HCT116 (cell line): ENCODE results near the gene TMEM135. TPM values are rescaled to one million over a fixed set of nuclear protein-coding genes. Genes with fewer than 3 reads are reported as not detected.

Experiments used
- ATAC-seq: fragments of 200-7000 bp; cut with Tn5 transposase; 2 replicates; pipeline ENCODE4 v1.9.1; 2020; ENCODE audit warnings: mild to moderate bottlenecking, moderate library complexity
- BruUV-seq: library from RNA; stranded (reverse); fragments of 400-500 nt; replicated peaks from 2 replicates; lab custom pipeline; 2021; lab: Mats Ljungman, UMichigan
- CTCF ChIA-PET: fragments of 300-600 bp; sonication (Branson Sonifier 250); formaldehyde crosslinking; loops from one replicate; lab custom pipeline; 2021; ENCODE audit warnings: antibody characterized with exemption; lab: Charles Lee
- POLR2A ChIA-PET: fragments of 300-600, 350-600 bp; sonication (Branson Sonifier 250); formaldehyde crosslinking; loops from one replicate; lab custom pipeline; 2021; ENCODE audit warnings: antibody characterized with exemption; lab: Charles Lee
- RAD21 ChIA-PET, 2 experiments: fragments of 300-600 bp; sonication (Branson Sonifier 250); formaldehyde crosslinking; loops; one replicate each; lab custom pipeline; 2023; ENCODE audit warnings: low total read pairs in 2 of 2; ENCODE audit not compliant: uncharacterized antibody in 2 of 2, unreplicated experiment in 2 of 2, low non-redundant PET in 1 of 2; lab: Charles Lee
- DNase-seq: peaks from one replicate; pipeline ENCODE4 v3.0.0-alpha.2; 2010; ENCODE audit warnings: low read depth, low spot score
- H2AFZ ChIP-seq: fragments of 200-600 bp; shearing (Covaris generic), sonication (generic); 2 replicates; pipeline ENCODE4 v1.6.1; 2017; ENCODE audit warnings: low read depth, mixed run types, mixed read lengths, antibody characterized with exemption, low read length; ENCODE audit not compliant: poor library complexity, severe bottlenecking
- H3K27ac ChIP-seq: 2 replicates; pipeline ENCODE4 v1.5.1; 2012; ENCODE audit warnings: low read depth, low read length
- H3K27me3 ChIP-seq: fragments of 200-600 bp; sonication (generic); 2 replicates; pipeline ENCODE4 v1.6.1; 2016; ENCODE audit warnings: mixed run types, low read length, mixed read lengths; ENCODE audit not compliant: insufficient read depth
- H3K36me3 ChIP-seq, 2 experiments: fragments of 200-500 bp in 1 of 2; fragments of 200-600 bp in 1 of 2; sonication (Bioruptor generic) in 1 of 2; sonication (generic) in 1 of 2; 2 replicates each; pipeline versions ENCODE4 v1.5.1 to v1.6.1; 2014 to 2016; ENCODE audit warnings: low read length in 2 of 2, inconsistent platforms in 1 of 2, mixed read lengths in 1 of 2, mixed run types in 1 of 2; ENCODE audit not compliant: insufficient read depth in 2 of 2, control insufficient read depth in 1 of 2
- H3K4me1 ChIP-seq, 2 experiments: fragments of 200-600 bp in 1 of 2; sonication (generic) in 1 of 2; 2 replicates each; pipeline versions ENCODE4 v1.5.1 to v1.6.1; 2012 to 2017; ENCODE audit warnings: low read length in 2 of 2, inconsistent platforms in 1 of 2, mild to moderate bottlenecking in 1 of 2, mixed read lengths in 1 of 2, mixed run types in 1 of 2, moderate library complexity in 1 of 2; ENCODE audit not compliant: insufficient read depth in 2 of 2, control insufficient read depth in 1 of 2
- H3K4me2 ChIP-seq: fragments of 200-600 bp; sonication (generic); 2 replicates; pipeline ENCODE4 v1.6.1; 2017; ENCODE audit warnings: mixed run types, low read length, mixed read lengths
- H3K4me3 ChIP-seq, 2 experiments: fragments of 200-600 bp in 1 of 2; sonication (generic) in 1 of 2; replicated peaks in 1 of 2; 2 replicates each; pipeline ENCODE4 v1.5.1; 2011 to 2016; ENCODE audit warnings: low read length in 2 of 2, control low read depth in 1 of 2, low read depth in 1 of 2, mild to moderate bottlenecking in 1 of 2, mixed read lengths in 1 of 2, mixed run types in 1 of 2
- H3K79me2 ChIP-seq: fragments of 200-600 bp; sonication (generic); 2 replicates; pipeline ENCODE4 v1.6.1; 2017; ENCODE audit warnings: mild to moderate bottlenecking, mixed run types, low read length, moderate library complexity, mixed read lengths; ENCODE audit not compliant: insufficient read depth
- H3K9ac ChIP-seq: fragments of 200-600 bp; sonication (generic); 2 replicates; pipeline ENCODE4 v1.6.1; 2016; ENCODE audit warnings: low read length, mixed read lengths
- H3K9me2 ChIP-seq: fragments of 200-600 bp; sonication (generic), shearing (Covaris generic); 2 replicates; pipeline ENCODE4 v1.6.1; 2017; ENCODE audit warnings: mixed run types, mild to moderate bottlenecking, moderate library complexity; ENCODE audit not compliant: insufficient read depth
- H3K9me3 ChIP-seq, 2 experiments: fragments of 200-500 bp in 1 of 2; fragments of 200-600 bp in 1 of 2; sonication (Bioruptor generic) in 1 of 2; sonication (generic) in 1 of 2; 2 replicates each; pipeline ENCODE4 v1.6.1; 2014 to 2017; ENCODE audit warnings: low read length in 2 of 2, mixed read lengths in 2 of 2, inconsistent platforms in 1 of 2, low read depth in 1 of 2, mild to moderate bottlenecking in 1 of 2, mixed run types in 1 of 2, moderate library complexity in 1 of 2; ENCODE audit not compliant: control insufficient read depth in 1 of 2, insufficient read depth in 1 of 2
- H4K20me1 ChIP-seq: fragments of 200-600 bp; sonication (generic), shearing (Covaris generic); 2 replicates; pipeline ENCODE4 v1.6.1; 2017; ENCODE audit warnings: mixed run types, mild to moderate bottlenecking, moderate library complexity; ENCODE audit not compliant: insufficient read depth
- CEBPB ChIP-seq: IDR thresholded peaks from 2 replicates; pipeline ENCODE4 v1.6.1; 2012; ENCODE audit warnings: low read depth
- CTCF ChIP-seq, 3 experiments: fragments of 200-600 bp in 1 of 3; sonication (generic) in 1 of 3; IDR thresholded peaks in 2 of 3; conservative IDR thresholded peaks in 1 of 3; 2 replicates each; pipeline ENCODE4 v1.5.1; 2012 to 2017; ENCODE audit warnings: low read depth in 2 of 3, low read length in 2 of 3, antibody characterized with exemption in 1 of 3, borderline replicate concordance in 1 of 3, control low read depth in 1 of 3, mild to moderate bottlenecking in 1 of 3, mixed read lengths in 1 of 3, mixed run types in 1 of 3, moderate library complexity in 1 of 3; ENCODE audit not compliant: insufficient read depth in 1 of 3
- EGR1 ChIP-seq: IDR thresholded peaks from 2 replicates; pipeline ENCODE4 v1.6.1; 2012; ENCODE audit warnings: low read depth
- ELF1 ChIP-seq: IDR thresholded peaks from 2 replicates; pipeline ENCODE4 v1.6.1; 2012; ENCODE audit warnings: low read depth, borderline replicate concordance
- FOSL1 ChIP-seq: IDR thresholded peaks from 2 replicates; pipeline ENCODE4 v1.6.1; 2012; ENCODE audit warnings: low read depth
- SP1 ChIP-seq: IDR thresholded peaks from 2 replicates; pipeline ENCODE4 v1.6.1; 2012; ENCODE audit warnings: low read depth
- YY1 ChIP-seq: IDR thresholded peaks from 2 replicates; pipeline ENCODE4 v1.6.1; 2011; ENCODE audit warnings: low read length, low read depth, moderate library complexity, mild to moderate bottlenecking; ENCODE audit not compliant: insufficient replicate concordance; ENCODE audit errors: extremely low read depth
- ZBTB33 ChIP-seq: IDR thresholded peaks from 2 replicates; pipeline ENCODE4 v1.6.1; 2011; ENCODE audit warnings: mild to moderate bottlenecking, low read length, moderate library complexity; ENCODE audit not compliant: insufficient replicate concordance; ENCODE audit errors: extremely low read depth
- ZFX ChIP-seq: fragments of 450-650 bp; IDR thresholded peaks from 2 replicates; pipeline ENCODE4 v1.6.1; 2017
- intact Hi-C: fragments of 100-400 bp; cut with micrococcal nuclease; formaldehyde crosslinking; loops from 2 replicates; pipeline ENCODE4 v1.10.0; 2022
- total RNA-seq: library from RNA; stranded (reverse); gene quantifications from one replicate; pipeline ENCODE4 v1.2.1, GENCODE V29; 2021; ENCODE audit not compliant: unreplicated experiment
- TF ChIP-seq, protein P1 (sequence below): IDR thresholded peaks from 2 replicates; pipeline ENCODE4 v1.6.1; 2012; ENCODE audit warnings: low read depth

The TMEM135 gene
- total RNA-seq, 1 experiment from 2014 or later: 50.6 TPM

GRCh38 chr11:87315229-87315628, 277.5 kb downstream of the TMEM135 start:
- H3K4me1 ChIP-seq: no peaks in the 10 kb centered on the region
- TF ChIP-seq YY1 (no peak), ELF1 (no peak), ZBTB33 (no peak), FOSL1 (no peak), CEBPB (no peak), SP1 (no peak), ZFX (no peak), EGR1 (no peak), CTCF (IDR thresholded peaks at IDR 0.05 in 2 of 3, conservative IDR thresholded peaks at IDR 0.05 in 1 of 3; ENCODE audit: borderline replicate concordance in 1 of 3, insufficient read depth in 1 of 3, low read depth in 2 of 3, low read length in 2 of 3) (no peak)
- TF ChIP-seq, protein P1, sequence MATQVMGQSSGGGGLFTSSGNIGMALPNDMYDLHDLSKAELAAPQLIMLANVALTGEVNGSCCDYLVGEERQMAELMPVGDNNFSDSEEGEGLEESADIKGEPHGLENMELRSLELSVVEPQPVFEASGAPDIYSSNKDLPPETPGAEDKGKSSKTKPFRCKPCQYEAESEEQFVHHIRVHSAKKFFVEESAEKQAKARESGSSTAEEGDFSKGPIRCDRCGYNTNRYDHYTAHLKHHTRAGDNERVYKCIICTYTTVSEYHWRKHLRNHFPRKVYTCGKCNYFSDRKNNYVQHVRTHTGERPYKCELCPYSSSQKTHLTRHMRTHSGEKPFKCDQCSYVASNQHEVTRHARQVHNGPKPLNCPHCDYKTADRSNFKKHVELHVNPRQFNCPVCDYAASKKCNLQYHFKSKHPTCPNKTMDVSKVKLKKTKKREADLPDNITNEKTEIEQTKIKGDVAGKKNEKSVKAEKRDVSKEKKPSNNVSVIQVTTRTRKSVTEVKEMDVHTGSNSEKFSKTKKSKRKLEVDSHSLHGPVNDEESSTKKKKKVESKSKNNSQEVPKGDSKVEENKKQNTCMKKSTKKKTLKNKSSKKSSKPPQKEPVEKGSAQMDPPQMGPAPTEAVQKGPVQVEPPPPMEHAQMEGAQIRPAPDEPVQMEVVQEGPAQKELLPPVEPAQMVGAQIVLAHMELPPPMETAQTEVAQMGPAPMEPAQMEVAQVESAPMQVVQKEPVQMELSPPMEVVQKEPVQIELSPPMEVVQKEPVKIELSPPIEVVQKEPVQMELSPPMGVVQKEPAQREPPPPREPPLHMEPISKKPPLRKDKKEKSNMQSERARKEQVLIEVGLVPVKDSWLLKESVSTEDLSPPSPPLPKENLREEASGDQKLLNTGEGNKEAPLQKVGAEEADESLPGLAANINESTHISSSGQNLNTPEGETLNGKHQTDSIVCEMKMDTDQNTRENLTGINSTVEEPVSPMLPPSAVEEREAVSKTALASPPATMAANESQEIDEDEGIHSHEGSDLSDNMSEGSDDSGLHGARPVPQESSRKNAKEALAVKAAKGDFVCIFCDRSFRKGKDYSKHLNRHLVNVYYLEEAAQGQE: no peak
- TF ChIP-seq, all 23 proteins: peak for 0
- H2AFZ ChIP-seq: no peak overlapping the region
- H3K27me3 ChIP-seq: no peaks in the 10 kb centered on the region
- no peak overlapping the region for H3K4me2 ChIP-seq
- RAD21 ChIA-PET: no interaction called here
- H3K36me3 ChIP-seq: no peaks in the 10 kb centered on the region
- BruUV-seq: no TSS peak
- H3K9ac ChIP-seq: no peak overlapping the region
- ATAC-seq: no peak
- H3K9me3 ChIP-seq: no peaks in the 10 kb centered on the region
- H4K20me1 ChIP-seq: no peaks in the 10 kb centered on the region
- CTCF ChIA-PET: no interaction called here
- H3K79me2 ChIP-seq: no peaks in the 10 kb centered on the region
- POLR2A ChIA-PET: no interaction called here
- intact Hi-C loops: no loop called here
- no peaks in the 10 kb centered on the region for H3K9me2 ChIP-seq
- DNase-seq: no peak
- no peak overlapping the region for H3K27ac ChIP-seq
- H3K4me3 ChIP-seq: no peak overlapping the region
